ENCODE results near the gene SH3BGRL2.

The SH3BGRL2 gene

GRCh38 chr6:79697430-79697829 lies 66.3 kb downstream of the SH3BGRL2 start:
- no peak for DNase-seq (ENCODE audit: low read depth in 2 of 2)

DNA sequence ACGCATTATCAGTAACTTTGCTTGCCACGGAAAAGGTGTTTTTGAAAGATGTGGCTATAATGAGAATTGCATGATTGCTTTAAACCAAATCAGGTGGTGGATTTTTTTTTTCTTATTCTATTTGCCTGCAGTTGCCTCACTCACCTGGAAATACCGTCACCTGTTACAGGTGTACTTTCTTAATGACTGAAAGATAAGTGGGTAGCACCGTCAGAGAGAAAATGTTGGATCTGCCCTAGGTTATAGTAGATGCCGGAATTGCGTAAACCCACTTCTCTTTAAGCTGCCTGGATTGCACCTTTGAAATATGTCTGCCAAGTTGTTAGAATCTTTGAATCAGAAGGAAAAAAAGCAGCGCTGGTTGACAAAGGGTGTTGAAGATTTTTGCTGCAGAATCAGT lies 68.5 kb downstream of the SH3BGRL2 start:
- no peak for DNase-seq (ENCODE audit: low read depth in 2 of 2)

GRCh38 chr6:79702691-79703090 lies 71.6 kb downstream of the SH3BGRL2 start:
- DNase-seq (ENCODE audit: low read depth in 2 of 2), result no peak

- DNase-seq (ENCODE audit: low read depth in 2 of 2), result no peak
These were observed 73.1 kb downstream of the SH3BGRL2 start for GRCh38 chr6:79704200-79704599.

DNA sequence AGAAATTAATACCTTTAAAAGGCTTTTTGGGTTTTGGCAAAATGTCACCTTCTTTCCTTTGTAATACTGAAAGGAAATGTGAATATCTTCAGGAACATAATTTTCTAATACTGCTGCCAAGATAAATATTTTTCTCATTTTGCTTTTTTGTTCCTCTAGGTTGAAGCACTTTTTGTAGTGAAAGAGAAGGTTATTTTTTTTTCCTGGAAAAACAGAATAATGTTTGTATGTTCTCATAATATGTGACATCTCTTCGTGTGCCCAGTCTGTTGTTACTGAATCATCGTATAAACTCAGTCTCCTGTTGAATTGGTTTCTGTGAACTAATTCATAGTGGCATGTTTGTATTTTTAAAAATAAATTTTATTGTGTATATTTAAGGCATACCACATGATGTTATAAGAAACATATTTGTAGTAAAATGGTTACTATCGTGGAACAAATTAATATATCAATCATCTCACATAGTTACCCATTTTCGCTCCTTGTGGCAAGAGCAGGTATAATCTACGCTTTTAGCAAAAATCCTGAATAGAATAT lies 74.4 kb downstream of the SH3BGRL2 start:
- DNase-seq (ENCODE audit: low read depth in 2 of 2), result no peak

GRCh38 chr6:79706527-79706926 lies 75.4 kb downstream of the SH3BGRL2 start:
- no peak for DNase-seq (ENCODE audit: low read depth in 2 of 2)

DNA sequence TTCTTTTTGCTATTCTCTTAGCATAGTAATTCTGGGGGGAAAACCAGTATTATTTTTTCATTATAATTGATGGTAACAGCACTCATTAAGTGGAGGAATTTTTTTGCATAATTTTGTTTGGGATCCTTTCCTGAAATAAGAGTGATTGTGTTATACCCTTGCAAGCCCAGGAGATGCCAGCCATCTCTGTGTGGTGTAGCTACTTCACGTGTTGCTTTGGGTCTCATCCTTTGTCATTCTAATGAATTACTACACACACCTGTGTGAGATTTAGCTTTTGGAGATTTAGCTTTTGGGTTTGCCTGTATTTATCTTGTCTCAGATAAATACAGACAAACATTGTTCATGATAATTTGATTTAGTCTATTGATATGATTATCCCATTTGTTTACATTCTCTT lies 76.5 kb downstream of the SH3BGRL2 start:
- no peak for DNase-seq (ENCODE audit: low read depth in 2 of 2)

DNA sequence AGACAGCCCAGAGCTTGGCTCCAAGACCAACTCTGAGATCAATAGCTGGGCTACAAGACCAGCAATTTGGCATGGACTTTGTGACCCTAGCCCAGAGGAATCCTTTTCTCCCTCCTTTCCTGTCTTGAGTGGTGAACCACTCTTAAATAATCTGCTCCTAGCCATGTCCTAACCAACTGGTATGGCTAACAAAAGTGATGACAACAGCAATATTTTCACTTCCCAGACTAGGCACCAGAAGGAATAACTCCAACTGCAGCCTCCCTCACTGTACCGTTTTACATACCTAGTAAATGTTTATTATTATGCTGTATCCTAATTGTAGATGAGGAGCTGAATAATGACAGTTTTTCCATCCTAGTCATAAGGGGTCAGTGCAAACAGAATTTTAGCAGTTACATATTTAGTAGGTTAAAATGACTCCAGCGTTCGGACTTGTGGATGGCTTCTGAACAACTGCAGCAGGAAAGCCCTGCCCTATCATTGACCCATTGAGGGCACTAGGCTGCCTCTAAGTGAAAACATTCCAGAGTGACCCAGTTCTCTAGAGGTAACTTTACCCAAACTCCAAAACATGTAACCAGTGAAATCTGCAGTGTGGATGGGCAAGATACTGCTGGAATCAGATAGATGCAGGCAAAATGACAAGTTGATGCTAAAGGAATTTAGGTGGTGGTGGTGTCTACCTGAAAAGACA lies 77.1 kb downstream of the SH3BGRL2 start:
- DNase-seq (ENCODE audit: low read depth in 2 of 2), result no peak

- DNase-seq (ENCODE audit: low read depth in 2 of 2), result no peak
These were observed 79.0 kb downstream of the SH3BGRL2 start for GRCh38 chr6:79710127-79710526.

- no peak for DNase-seq (ENCODE audit: low read depth in 2 of 2)
These were observed 80.0 kb downstream of the SH3BGRL2 start for GRCh38 chr6:79711167-79711566.

GRCh38 chr6:79712144-79712543 lies 81.0 kb downstream of the SH3BGRL2 start:
- no peak for DNase-seq (ENCODE audit: low read depth in 2 of 2)

GRCh38 chr6:79712616-79713135 lies 81.5 kb downstream of the SH3BGRL2 start:
- DNase-seq (ENCODE audit: low read depth in 2 of 2), result no peak

GRCh38 chr6:79713701-79714322 lies 82.7 kb downstream of the SH3BGRL2 start:
- peak; percentile 4 to 22 for DNase-seq (ENCODE audit: low read depth in 2 of 2)

DNA sequence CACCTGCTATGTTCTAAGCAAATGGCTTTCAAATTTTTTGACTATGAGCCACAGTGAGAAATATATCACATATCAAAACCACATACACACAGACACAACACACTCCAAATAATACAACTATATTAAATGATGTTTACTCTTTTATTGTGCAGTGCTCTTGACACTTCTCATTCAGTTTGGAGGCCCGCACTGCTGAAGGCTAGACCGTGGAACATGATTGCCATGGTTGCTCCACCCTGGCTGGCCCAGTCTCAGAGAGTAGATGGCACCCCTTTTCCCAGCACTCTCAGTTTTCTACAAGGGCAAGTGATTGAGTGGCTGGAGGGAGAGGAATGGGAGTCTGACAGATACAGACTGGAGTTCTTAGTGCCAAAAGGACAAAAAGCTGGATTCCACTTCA lies 86.9 kb downstream of the SH3BGRL2 start:
- no peak for DNase-seq (ENCODE audit: low read depth in 2 of 2)

DNA sequence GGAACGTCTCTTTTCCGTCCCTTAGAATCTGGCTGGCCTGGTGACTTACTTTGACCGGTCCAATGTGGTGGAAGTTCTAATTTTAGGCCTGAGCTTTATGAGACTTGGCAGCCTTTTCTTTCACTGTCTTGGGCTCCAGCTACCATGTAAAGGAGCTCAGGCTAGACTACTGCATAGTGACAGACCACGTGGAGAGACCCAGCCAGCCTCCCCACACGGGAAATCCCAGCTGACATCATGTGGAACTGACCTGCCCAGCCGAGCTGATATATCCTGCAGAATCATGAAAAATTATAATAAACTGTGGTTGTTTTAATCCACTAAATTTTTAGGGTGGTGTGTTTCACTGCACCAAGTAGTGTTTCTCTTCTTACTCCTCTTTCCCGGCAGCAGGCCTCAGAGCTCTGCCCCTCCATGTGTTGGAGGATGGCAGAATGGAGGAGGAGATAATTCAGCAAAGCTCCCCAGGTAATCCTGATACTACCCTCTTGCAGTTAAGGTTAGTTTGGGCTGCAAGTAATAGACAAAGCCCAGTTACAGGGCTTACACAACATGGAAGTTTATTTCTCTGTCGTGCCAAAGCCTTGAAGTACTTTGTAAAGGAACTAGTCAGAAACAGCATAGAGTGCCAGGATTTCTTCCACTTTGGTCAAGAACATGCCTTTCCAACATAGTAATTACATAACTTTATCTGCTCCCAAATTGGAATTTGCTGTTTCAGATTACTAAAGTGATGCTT lies 87.5 kb downstream of the SH3BGRL2 start:
- DNase-seq (ENCODE audit: low read depth in 2 of 2), result no peak

DNA sequence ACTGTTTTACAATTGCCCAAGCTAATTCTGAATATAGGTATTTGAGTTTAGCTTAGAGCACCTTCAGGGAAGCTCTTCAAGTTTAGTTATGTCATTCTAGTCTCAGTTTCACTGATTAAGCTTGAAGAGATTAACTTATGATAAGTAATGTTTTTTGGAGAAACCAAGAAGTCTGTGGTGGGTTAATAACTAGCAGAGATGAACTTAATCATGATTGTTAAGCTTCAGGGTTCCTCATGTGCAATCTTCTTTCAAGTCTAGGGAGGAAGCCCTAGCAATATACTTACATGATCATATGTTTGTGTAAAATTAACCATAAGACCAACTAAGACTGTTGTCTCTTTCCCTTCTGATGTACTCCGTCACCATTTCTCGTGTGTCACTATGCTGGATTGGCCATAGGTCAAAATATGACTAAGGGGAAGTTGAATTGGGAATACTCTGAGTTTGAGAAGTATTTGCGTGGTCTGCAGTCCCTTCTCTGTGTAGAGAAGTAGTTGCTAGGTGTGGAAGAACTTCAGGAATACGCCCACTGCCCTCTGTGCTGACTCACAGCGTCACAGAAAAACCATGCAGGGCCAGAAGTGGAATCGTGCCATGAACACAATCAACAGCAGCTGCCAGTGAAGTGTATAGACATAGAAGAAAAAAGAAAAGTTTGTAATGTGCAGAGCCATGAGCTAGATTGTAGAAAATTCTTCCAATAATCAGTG lies 88.3 kb downstream of the SH3BGRL2 start:
- DNase-seq (ENCODE audit: low read depth in 2 of 2), result no peak

GRCh38 chr6:79724816-79725215 lies 93.7 kb downstream of the SH3BGRL2 start:
- DNase-seq (ENCODE audit: low read depth in 2 of 2), result no peak

DNA sequence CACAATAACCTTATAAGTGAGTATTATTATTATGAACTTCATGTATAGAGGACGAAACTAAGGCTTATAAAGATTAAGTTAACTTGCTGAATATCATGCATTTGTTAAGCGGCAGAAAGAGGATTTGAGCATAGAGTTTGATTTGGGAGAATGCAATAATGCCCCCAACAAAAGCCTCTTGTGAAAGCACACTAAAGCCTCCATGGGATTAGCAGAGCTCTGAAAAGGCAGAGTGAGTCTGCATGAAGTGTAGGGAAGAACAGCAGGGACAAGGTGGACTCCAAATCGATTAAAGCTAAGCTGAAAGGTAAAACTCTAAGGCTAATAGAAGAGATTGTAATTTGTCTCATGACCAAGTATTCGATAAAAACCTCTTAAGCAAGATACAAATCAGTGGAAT lies 100.3 kb downstream of the SH3BGRL2 start:
- DNase-seq (ENCODE audit: low read depth in 2 of 2), result no peak

- no peak for DNase-seq (ENCODE audit: low read depth in 2 of 2)
These were observed 102.3 kb downstream of the SH3BGRL2 start for GRCh38 chr6:79733388-79733787.

GRCh38 chr6:79734374-79734773 lies 103.2 kb downstream of the SH3BGRL2 start:
- DNase-seq (ENCODE audit: low read depth in 2 of 2), result no peak

DNA sequence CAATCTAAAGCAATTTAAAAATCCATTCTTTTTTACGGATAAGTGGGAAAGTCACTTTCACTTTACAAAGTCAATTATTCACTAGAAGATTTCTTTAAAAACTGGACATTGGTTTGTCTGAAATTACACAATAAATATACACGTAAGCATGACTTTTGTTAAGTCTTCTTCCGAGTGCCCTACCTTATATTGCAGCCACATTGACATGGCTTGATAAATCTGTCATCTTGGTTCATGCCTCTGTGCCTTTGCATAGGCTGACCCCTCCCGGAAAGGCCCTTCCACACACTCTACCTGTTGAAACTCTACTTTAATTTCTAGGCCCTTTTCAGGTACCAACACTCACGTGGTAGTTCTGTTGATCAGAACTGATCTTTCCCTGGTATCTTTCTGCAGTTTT lies 104.1 kb downstream of the SH3BGRL2 start:
- no peak for DNase-seq (ENCODE audit: low read depth in 2 of 2)

GRCh38 chr6:79737172-79737571 lies 106.0 kb downstream of the SH3BGRL2 start:
- no peak for DNase-seq (ENCODE audit: low read depth in 2 of 2)

All from activated CD4-positive, alpha-beta T cell treated with anti-CD3 and anti-CD28 coated beads for 24 hours (primary cell).